Raji (cell line): Measurements from ENCODE around the gene SNRNP48.

Source experiments
- POLR2A ChIP-seq: IDR thresholded peaks from 2 replicates; pipeline ENCODE4 v1.6.1; 2011; ENCODE audit warnings: low read depth, low read length, control low read depth; ENCODE audit not compliant: insufficient read depth

Gene SNRNP48

DNA sequence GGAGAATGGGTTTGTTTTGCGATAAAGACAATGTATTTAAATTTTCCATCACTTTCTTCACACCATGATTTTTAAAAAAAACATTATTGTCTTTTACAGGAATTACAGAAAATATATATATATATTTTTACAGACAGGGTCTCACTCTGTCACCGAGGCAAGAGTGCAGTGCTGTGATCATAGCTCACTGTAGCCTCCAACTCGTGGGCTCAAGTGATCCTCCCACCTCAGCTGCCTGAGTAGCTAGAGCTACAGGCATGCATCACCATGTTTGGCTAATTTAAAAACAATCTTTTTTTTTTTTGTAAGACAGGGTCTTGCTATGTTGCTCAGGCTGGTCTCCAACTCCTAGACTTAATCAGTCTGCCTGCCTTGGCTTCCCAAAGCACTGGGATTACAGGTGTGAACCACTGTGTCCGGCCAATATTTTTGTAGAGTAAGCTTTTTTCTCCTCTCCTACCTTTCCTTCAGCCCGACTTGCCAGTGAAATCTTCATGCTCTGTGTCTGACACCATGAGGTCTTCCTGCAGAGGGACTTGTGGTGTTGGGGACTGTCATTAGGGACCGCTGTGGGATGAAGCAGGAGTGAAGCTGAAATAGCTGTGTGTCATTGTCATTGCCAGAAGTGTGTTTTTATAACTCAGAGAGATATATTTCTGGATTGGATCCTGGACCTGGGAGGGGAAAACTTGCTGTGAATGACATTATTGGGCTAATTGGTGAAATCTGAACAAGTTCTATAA is 35.3 kb upstream of the SNRNP48 start:
- no peak for TF ChIP-seq POLR2A

- no peak for TF ChIP-seq POLR2A
Observed at GRCh38 chr6:7555671-7556070, 34.3 kb upstream of the SNRNP48 start.

DNA sequence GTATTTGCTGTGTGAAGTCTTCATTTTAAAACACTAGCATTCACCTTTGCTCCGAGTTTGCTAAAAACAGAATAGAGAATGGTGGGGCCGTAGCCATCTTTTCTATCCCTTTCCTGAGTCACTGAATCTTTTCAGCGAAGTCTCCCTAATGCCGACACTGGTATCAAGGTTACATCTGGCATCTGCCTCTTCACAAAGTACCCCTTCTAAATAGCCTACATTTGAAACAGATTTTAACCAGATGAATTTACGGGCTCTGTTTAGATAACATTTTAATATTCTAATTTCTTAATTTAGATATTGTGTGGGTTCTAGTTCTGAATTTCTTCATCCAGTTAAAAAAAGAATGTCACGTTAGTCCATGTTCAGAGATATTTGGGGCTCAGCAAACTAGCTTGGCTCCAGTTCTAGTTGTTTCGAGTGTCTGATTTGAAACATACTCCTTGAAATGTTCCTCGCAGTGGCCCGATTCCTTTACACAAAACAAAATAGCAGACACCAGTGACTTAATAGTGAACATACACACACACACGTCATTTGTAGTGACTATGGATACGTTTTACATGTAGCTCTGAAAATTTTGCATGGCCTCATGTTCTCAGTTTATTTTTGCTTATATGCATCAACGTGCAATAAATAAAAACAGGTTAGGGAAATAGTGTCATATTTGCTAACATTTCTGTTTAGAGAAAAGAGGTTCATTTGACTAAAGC is 33.4 kb upstream of the SNRNP48 start:
- TF ChIP-seq POLR2A, result no peak

GRCh38 chr6:7557652-7558051 is 32.3 kb upstream of the SNRNP48 start:
- TF ChIP-seq POLR2A, result no peak

DNA sequence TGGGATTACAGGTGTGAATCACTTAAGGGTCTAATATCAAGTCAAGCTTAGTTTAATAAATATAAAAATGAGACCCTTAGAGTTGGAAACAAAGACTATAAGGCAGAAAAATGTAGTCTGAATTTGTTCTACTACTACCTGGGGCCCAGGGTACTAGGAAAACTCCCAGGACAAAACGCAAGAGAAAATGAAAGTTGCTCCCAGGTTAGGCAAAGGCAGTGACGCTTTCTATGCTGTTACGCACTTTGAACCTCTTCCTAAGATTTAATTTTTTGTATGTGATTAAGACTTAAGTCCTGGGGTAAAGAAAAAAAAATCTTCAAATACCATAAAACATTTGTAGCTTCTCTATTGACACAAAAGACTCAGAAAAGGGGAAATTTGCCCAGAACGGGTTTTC is 31.2 kb upstream of the SNRNP48 start:
- no peak for TF ChIP-seq POLR2A

DNA sequence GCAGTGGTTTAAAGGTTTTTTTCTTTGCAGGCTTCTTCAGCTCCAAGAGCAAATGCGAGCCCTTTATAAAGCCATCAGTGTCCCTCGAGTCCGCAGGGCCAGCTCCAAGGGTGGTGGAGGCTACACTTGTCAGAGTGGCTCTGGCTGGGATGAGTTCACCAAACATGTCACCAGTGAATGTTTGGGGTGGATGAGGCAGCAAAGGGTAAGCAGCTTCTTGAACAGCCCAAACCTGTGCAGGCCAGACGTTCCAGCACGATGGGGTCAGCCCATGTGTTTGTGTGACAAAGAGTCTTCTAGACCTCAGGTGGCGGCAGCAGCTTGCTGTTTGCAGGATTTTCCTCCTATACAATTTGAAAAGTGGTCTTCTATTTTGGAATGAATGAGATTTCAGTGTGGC is 30.8 kb upstream of the SNRNP48 start:
- TF ChIP-seq POLR2A, result no peak

- TF ChIP-seq POLR2A, result no peak
Observed at GRCh38 chr6:7559651-7560385, 30.2 kb upstream of the SNRNP48 start.

- no peak for TF ChIP-seq POLR2A
Observed at GRCh38 chr6:7561153-7561964, 28.6 kb upstream of the SNRNP48 start.

GRCh38 chr6:7562769-7563168 is 27.2 kb upstream of the SNRNP48 start:
- TF ChIP-seq POLR2A, result no peak

GRCh38 chr6:7566107-7566506 is 23.9 kb upstream of the SNRNP48 start:
- no peak for TF ChIP-seq POLR2A

- TF ChIP-seq POLR2A, result no peak
Observed at GRCh38 chr6:7566617-7567173, 23.3 kb upstream of the SNRNP48 start.

DNA sequence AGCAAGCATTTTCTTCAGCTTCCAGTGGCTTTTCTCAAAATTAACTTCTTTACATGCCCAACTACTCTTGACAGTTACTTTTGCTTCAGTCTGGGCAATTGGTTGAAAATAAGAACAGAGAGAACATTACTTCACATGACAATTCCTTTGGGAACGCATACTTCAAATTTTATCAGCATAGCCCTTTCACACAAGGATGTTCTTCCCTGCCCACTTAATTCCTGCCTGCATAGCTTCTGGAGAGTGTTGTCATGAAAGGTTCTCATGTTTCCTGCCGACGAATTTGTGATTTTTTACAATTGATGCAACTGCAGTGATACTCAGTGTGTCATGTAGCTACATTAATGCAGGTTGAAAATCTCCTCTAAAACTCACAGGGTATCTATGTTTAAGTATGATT is 22.0 kb upstream of the SNRNP48 start:
- TF ChIP-seq POLR2A, result no peak

GRCh38 chr6:7569082-7569481 is 20.9 kb upstream of the SNRNP48 start:
- TF ChIP-seq POLR2A, result no peak

DNA sequence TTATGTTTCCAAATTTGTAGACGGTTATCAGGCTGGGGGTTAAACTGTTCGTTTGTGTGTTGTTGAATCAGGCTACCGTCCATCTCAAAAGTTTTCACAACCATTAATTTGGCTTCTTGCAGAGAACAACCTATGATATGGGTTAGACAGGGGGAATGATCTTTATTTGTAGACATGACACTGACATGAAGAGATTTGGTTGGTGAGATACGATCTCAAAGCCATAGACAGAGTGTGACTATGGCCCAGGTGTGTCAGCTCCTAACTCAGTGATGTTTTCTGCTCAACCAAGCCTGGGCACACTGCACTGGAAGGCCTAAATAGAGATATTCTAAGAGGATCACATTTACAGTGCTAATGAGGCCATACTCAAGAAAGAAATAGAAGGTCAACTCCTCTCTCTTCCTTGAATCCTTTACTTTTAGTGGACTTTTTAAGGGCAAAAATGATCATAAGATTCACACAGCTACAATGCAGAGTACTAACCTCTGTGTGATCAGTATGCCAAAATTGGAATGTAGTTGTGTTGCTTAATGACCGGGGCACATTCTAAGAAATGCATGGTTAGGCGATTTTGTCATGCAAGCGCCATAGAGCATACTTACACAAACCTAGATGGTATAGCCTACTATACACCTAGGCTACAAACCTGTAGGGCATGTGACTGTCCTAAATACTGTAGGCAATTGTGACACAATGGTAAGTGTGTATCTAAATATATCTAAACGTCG is 17.6 kb upstream of the SNRNP48 start:
- no peak for TF ChIP-seq POLR2A
